Neural cell (in vitro differentiated cells): ENCODE data around the gene CTNNB1.

Source experiments
- EP300 ChIP-seq: fragments of 450-650 bp; conservative IDR thresholded peaks from 2 replicates; pipeline ENCODE4 v1.6.1; 2014; ENCODE audit warnings: antibody characterized with exemption, mild to moderate bottlenecking, moderate library complexity; ENCODE audit not compliant: poor library complexity, severe bottlenecking
- EZH2 ChIP-seq: fragments of 200-600, 300-800 bp; shearing (Covaris generic), sonication (generic); IDR thresholded peaks from 2 replicates; pipeline ENCODE4 v1.6.1; 2014; ENCODE audit warnings: antibody characterized with exemption, low read length, borderline replicate concordance, mild to moderate bottlenecking; ENCODE audit not compliant: insufficient read depth, poor library complexity, severe bottlenecking
- MXI1 ChIP-seq: fragments of 450-650 bp; conservative IDR thresholded peaks from 2 replicates; pipeline ENCODE4 v1.6.1; 2014; ENCODE audit warnings: antibody characterized with exemption, mild to moderate bottlenecking; ENCODE audit not compliant: poor library complexity, severe bottlenecking
- POLR2AphosphoS5 ChIP-seq: IDR thresholded peaks from 2 replicates; pipeline ENCODE4 v1.6.1; 2012
- RAD21 ChIP-seq: fragments of 450-650 bp; conservative IDR thresholded peaks from 2 replicates; pipeline ENCODE4 v1.6.1; 2014; ENCODE audit warnings: antibody characterized with exemption, mild to moderate bottlenecking, moderate library complexity
- SMC3 ChIP-seq: fragments of 450-650 bp; conservative IDR thresholded peaks from 2 replicates; pipeline ENCODE4 v1.6.1; 2014; ENCODE audit warnings: antibody characterized with exemption, mild to moderate bottlenecking, moderate library complexity; ENCODE audit not compliant: poor library complexity
- TF ChIP-seq, protein P1 (sequence below): fragments of 450-650 bp; IDR thresholded peaks from 2 replicates; pipeline ENCODE4 v1.5.1; 2014; ENCODE audit warnings: antibody characterized with exemption, mild to moderate bottlenecking, moderate library complexity; ENCODE audit not compliant: poor library complexity, severe bottlenecking
- TF ChIP-seq, protein P2 (sequence below): IDR thresholded peaks from 2 replicates; pipeline ENCODE4 v1.6.1; 2012; ENCODE audit warnings: borderline replicate concordance

GRCh38 chr3:41236228-41236627 is 36.9 kb downstream of the CTNNB1 start:
- TF ChIP-seq MXI1: no peak
- TF ChIP-seq, protein P1, sequence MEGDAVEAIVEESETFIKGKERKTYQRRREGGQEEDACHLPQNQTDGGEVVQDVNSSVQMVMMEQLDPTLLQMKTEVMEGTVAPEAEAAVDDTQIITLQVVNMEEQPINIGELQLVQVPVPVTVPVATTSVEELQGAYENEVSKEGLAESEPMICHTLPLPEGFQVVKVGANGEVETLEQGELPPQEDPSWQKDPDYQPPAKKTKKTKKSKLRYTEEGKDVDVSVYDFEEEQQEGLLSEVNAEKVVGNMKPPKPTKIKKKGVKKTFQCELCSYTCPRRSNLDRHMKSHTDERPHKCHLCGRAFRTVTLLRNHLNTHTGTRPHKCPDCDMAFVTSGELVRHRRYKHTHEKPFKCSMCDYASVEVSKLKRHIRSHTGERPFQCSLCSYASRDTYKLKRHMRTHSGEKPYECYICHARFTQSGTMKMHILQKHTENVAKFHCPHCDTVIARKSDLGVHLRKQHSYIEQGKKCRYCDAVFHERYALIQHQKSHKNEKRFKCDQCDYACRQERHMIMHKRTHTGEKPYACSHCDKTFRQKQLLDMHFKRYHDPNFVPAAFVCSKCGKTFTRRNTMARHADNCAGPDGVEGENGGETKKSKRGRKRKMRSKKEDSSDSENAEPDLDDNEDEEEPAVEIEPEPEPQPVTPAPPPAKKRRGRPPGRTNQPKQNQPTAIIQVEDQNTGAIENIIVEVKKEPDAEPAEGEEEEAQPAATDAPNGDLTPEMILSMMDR: no peak
- TF ChIP-seq POLR2AphosphoS5: no peak
- TF ChIP-seq SMC3: no peak
- no peak for TF ChIP-seq EZH2
- TF ChIP-seq RAD21: no peak
- no peak for TF ChIP-seq EP300
- TF ChIP-seq, protein P2, sequence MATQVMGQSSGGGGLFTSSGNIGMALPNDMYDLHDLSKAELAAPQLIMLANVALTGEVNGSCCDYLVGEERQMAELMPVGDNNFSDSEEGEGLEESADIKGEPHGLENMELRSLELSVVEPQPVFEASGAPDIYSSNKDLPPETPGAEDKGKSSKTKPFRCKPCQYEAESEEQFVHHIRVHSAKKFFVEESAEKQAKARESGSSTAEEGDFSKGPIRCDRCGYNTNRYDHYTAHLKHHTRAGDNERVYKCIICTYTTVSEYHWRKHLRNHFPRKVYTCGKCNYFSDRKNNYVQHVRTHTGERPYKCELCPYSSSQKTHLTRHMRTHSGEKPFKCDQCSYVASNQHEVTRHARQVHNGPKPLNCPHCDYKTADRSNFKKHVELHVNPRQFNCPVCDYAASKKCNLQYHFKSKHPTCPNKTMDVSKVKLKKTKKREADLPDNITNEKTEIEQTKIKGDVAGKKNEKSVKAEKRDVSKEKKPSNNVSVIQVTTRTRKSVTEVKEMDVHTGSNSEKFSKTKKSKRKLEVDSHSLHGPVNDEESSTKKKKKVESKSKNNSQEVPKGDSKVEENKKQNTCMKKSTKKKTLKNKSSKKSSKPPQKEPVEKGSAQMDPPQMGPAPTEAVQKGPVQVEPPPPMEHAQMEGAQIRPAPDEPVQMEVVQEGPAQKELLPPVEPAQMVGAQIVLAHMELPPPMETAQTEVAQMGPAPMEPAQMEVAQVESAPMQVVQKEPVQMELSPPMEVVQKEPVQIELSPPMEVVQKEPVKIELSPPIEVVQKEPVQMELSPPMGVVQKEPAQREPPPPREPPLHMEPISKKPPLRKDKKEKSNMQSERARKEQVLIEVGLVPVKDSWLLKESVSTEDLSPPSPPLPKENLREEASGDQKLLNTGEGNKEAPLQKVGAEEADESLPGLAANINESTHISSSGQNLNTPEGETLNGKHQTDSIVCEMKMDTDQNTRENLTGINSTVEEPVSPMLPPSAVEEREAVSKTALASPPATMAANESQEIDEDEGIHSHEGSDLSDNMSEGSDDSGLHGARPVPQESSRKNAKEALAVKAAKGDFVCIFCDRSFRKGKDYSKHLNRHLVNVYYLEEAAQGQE: no peak
